HG03442 (cell line): ENCODE data around the gene SERINC1.
"Not testable (repeated sequence)": the region's sequence is repeated elsewhere in the genome, so short reads cannot be mapped to it uniquely, and the experiment has no call there.

Source experiments
- ATAC-seq: cut with Tn5 transposase; IDR thresholded peaks from one replicate; pipeline ENCODE4 v1.9.1; 2021; ENCODE audit warnings: mild to moderate bottlenecking, moderate library complexity; ENCODE audit not compliant: unreplicated experiment

Gene SERINC1

GRCh38 chr6:122471107-122472021, at the start of gene SERINC1:
Gene SERINC1 (minus strand): TSS chr6:122471807. CDS start chr6:122471737, 70 bp downstream.
- peak; percentile 99 for ATAC-seq

- ATAC-seq: no peak
Observed at GRCh38 chr6:122511193-122511924, 39.8 kb upstream of the SERINC1 start.

- ATAC-seq: not testable (repeated sequence)
Observed at GRCh38 chr6:122505170-122505569, 33.6 kb upstream of the SERINC1 start.

- ATAC-seq: no peak
Observed at GRCh38 chr6:122501475-122501874, 29.9 kb upstream of the SERINC1 start.

- ATAC-seq: peak; percentile 28
Observed at GRCh38 chr6:122495612-122496011, 24.0 kb upstream of the SERINC1 start.

GRCh38 chr6:122494665-122495272, 23.2 kb upstream of the SERINC1 start:
- no peak for ATAC-seq

GRCh38 chr6:122491919-122492555, 20.4 kb upstream of the SERINC1 start:
- ATAC-seq: peak; percentile 99

GRCh38 chr6:122490607-122491006, 19.0 kb upstream of the SERINC1 start:
- no peak for ATAC-seq

GRCh38 chr6:122484760-122485159, 13.2 kb upstream of the SERINC1 start:
- ATAC-seq: peak; percentile 86

GRCh38 chr6:122482750-122483080, 11.1 kb upstream of the SERINC1 start:
- ATAC-seq: no peak

GRCh38 chr6:122476131-122476530, 4.5 kb upstream of the SERINC1 start:
- ATAC-seq: no peak

GRCh38 chr6:122472022-122472340, 374 bp upstream of the SERINC1 start:
- ATAC-seq: peak; percentile 47

- ATAC-seq: no peak
Observed at GRCh38 chr6:122461885-122462284, 9.7 kb downstream of the SERINC1 start.

- ATAC-seq: not testable (repeated sequence)
Observed at GRCh38 chr6:122459865-122460416, 11.7 kb downstream of the SERINC1 start.

- ATAC-seq: no peak
Observed at GRCh38 chr6:122459240-122459639, 12.4 kb downstream of the SERINC1 start.

GRCh38 chr6:122458087-122458486, 13.5 kb downstream of the SERINC1 start:
- no peak for ATAC-seq

- ATAC-seq: not testable (repeated sequence)
Observed at GRCh38 chr6:122455116-122455515, 16.5 kb downstream of the SERINC1 start.

- ATAC-seq: no peak
Observed at GRCh38 chr6:122454673-122455072, 16.9 kb downstream of the SERINC1 start.

GRCh38 chr6:122452509-122452908, 19.1 kb downstream of the SERINC1 start:
- ATAC-seq: no peak

- no peak for ATAC-seq
Observed at GRCh38 chr6:122449069-122449468, 22.5 kb downstream of the SERINC1 start.

- ATAC-seq: no peak
Observed at GRCh38 chr6:122445274-122445673, 26.3 kb downstream of the SERINC1 start.
